ENCODE measurements around the gene KIZ.

The KIZ gene

GRCh38 chr20:21177767-21178166, 51.9 kb downstream of the KIZ start:
- DNase-seq (ENCODE audit: low spot score), result no peak

- no peak for DNase-seq (ENCODE audit: low spot score)
Measured at GRCh38 chr20:21179757-21180156, 53.9 kb downstream of the KIZ start.

- DNase-seq (ENCODE audit: low spot score), result no peak
Measured at GRCh38 chr20:21180248-21180647, 54.4 kb downstream of the KIZ start.

- no peak for DNase-seq (ENCODE audit: low spot score)
Measured at GRCh38 chr20:21181028-21181427, 55.1 kb downstream of the KIZ start.

GRCh38 chr20:21182832-21183563, 57.1 kb downstream of the KIZ start:
- DNase-seq (ENCODE audit: low spot score), result no peak

GRCh38 chr20:21183722-21184121, 57.8 kb downstream of the KIZ start:
- DNase-seq (ENCODE audit: low spot score), result no peak

GRCh38 chr20:21184819-21185218, 58.9 kb downstream of the KIZ start:
- DNase-seq (ENCODE audit: low spot score), result no peak

GRCh38 chr20:21185849-21186248, 60.0 kb downstream of the KIZ start:
- DNase-seq (ENCODE audit: low spot score), result no peak

GRCh38 chr20:21189761-21190523, 64.1 kb downstream of the KIZ start:
- DNase-seq (ENCODE audit: low spot score), result peak; percentile 68

GRCh38 chr20:21190869-21191268, 65.0 kb downstream of the KIZ start:
- no peak for DNase-seq (ENCODE audit: low spot score)

- peak; percentile 68 for DNase-seq (ENCODE audit: low spot score)
Measured at GRCh38 chr20:21191839-21192238, 66.0 kb downstream of the KIZ start.

GRCh38 chr20:21202259-21202658, 76.4 kb downstream of the KIZ start:
- DNase-seq (ENCODE audit: low spot score), result no peak

- no peak for DNase-seq (ENCODE audit: low spot score)
Measured at GRCh38 chr20:21203088-21203656, 77.3 kb downstream of the KIZ start.

- DNase-seq (ENCODE audit: low spot score), result no peak
Measured at GRCh38 chr20:21206584-21206983, 80.7 kb downstream of the KIZ start.

- no peak for DNase-seq (ENCODE audit: low spot score)
Measured at GRCh38 chr20:21208999-21209398, 83.1 kb downstream of the KIZ start.

GRCh38 chr20:21209668-21210067, 83.8 kb downstream of the KIZ start:
- no peak for DNase-seq (ENCODE audit: low spot score)

GRCh38 chr20:21213691-21214090, 87.8 kb downstream of the KIZ start:
- no peak for DNase-seq (ENCODE audit: low spot score)

- no peak for DNase-seq (ENCODE audit: low spot score)
Measured at GRCh38 chr20:21214431-21214830, 88.5 kb downstream of the KIZ start.

- no peak for DNase-seq (ENCODE audit: low spot score)
Measured at GRCh38 chr20:21219686-21220085, 93.8 kb downstream of the KIZ start.

- DNase-seq (ENCODE audit: low spot score), result no peak
Measured at GRCh38 chr20:21224217-21224616, 98.3 kb downstream of the KIZ start.

- DNase-seq (ENCODE audit: low spot score), result no peak
Measured at GRCh38 chr20:21225215-21225947, 99.5 kb downstream of the KIZ start.

GRCh38 chr20:21228511-21228910, 102.6 kb downstream of the KIZ start:
- no peak for DNase-seq (ENCODE audit: low spot score)

- DNase-seq (ENCODE audit: low spot score), result no peak
Measured at GRCh38 chr20:21229163-21229562, 103.3 kb downstream of the KIZ start.

Data from ecto neural progenitor cell (in vitro differentiated cells).